ENCODE measurements around the gene ARHGAP42. TPM values are rescaled to one million over a fixed set of nuclear protein-coding genes. Genes with fewer than 3 reads are reported as not detected.

The ARHGAP42 gene
- total RNA-seq, 1 experiment from 2014 or later: 39.1 TPM

- Histone ChIP-seq H3K23ac (ENCODE audit: insufficient read length, low read depth, low read length) (no peak overlapping the region), H3K56ac (ENCODE audit: insufficient read length, low read depth, low read length) (no peak overlapping the region), H3K79me1 (ENCODE audit: insufficient read depth, low read depth, low read length, poor library complexity, severe bottlenecking) (no peaks in the 10 kb centered on the region), H4K8ac (replicated peaks; ENCODE audit: insufficient read length, low read depth, low read length) (no peak overlapping the region), H3K14ac (ENCODE audit: insufficient read depth, low read length) (no peak overlapping the region), H3K4ac (ENCODE audit: low read depth, low read length) (no peak overlapping the region), H2BK5ac (ENCODE audit: insufficient read length, low read length) (no peak overlapping the region), H2BK120ac (ENCODE audit: low read depth, low read length, poor library complexity, severe bottlenecking) (no peak overlapping the region), H4K91ac (ENCODE audit: insufficient read length, low read depth, low read length) (no peak overlapping the region), H4K20me1 (ENCODE audit: control insufficient read depth, insufficient read depth, insufficient read length) (no peaks in the 10 kb centered on the region), H3K4me2 (ENCODE audit: insufficient read depth, insufficient read length, low read length) (no peak overlapping the region), H2AK5ac (ENCODE audit: insufficient read length, low read length) (no peak overlapping the region), H3K27ac (ENCODE audit: insufficient read length, low read depth, low read length) (no peak overlapping the region), H2BK15ac (ENCODE audit: low read depth, low read length) (no peak overlapping the region), H2AFZ (ENCODE audit: low read length) (no peak overlapping the region), H2BK12ac (ENCODE audit: insufficient read length, low read depth, low read length) (no peak overlapping the region), H3T11ph (ENCODE audit: low read length) (no peak overlapping the region), H3K18ac (ENCODE audit: insufficient read length, low read depth, low read length) (no peak overlapping the region), H3K9me3 (ENCODE audit: control insufficient read depth, low read depth, low read length) (no peaks in the 10 kb centered on the region), H3K79me2 (ENCODE audit: insufficient read depth, low read length) (no peaks in the 10 kb centered on the region), H3K9ac (ENCODE audit: extremely low read depth, insufficient read length, low read length) (no peak overlapping the region), H4K5ac (ENCODE audit: insufficient read length, low read depth, low read length) (no peak overlapping the region), H3K4me1 (ENCODE audit: insufficient read depth, low read length) (no peaks in the 10 kb centered on the region), H3K27me3 (ENCODE audit: insufficient read depth, low read length) (no peaks in the 10 kb centered on the region), H3K23me2 (ENCODE audit: insufficient read length, low read depth, low read length, poor library complexity, severe bottlenecking) (no peaks in the 10 kb centered on the region), H2BK20ac (ENCODE audit: low read depth, low read length, poor library complexity, severe bottlenecking) (no peak overlapping the region)
- Mint-ChIP-seq H3K9me3 (peaks cover 6 to 8% of the 10 kb centered on the region in 2 experiments), H3K27me3 (ENCODE audit: low read depth) (no peaks in the 10 kb centered on the region), H3K27ac (no peak overlapping the region), H3K4me3 (no peak overlapping the region), H3K4me1 (peaks cover 6 to 9% of the 10 kb centered on the region in 2 experiments), H3K36me3 (ENCODE audit: insufficient read depth in 1 of 3, low read depth in 3 of 3) (peaks cover 32 to 66% (median 61%) of the 10 kb centered on the region in 3 experiments; a peak in 6 of 7 replicates)
- DNase-seq: no peak
- TF ChIP-seq CTCF (conservative IDR thresholded peaks at IDR 0.05): no peak
Observed at GRCh38 chr11:100966366-100966765, 279.3 kb downstream of the ARHGAP42 start.

Data from H9 (cell line).